ENCODE data around the gene ANKRD12.

- TF ChIP-seq EZH2 (IDR thresholded peaks at IDR 0.05) (no peak), POLR2AphosphoS5 (IDR thresholded peaks at IDR 0.05; ENCODE audit: borderline replicate concordance, low read depth, low read length) (no peak), FOXP2 (optimal IDR thresholded peaks at IDR 0.05; ENCODE audit: control extremely low read depth, extremely low read length, insufficient read depth) (no peak)
Measured at GRCh38 chr18:9146224-9146623, 9.6 kb downstream of the ANKRD12 start.
